K562 (cell line): Measurements from ENCODE around the gene SPEG. TPM values are rescaled to one million over a fixed set of nuclear protein-coding genes. Genes with fewer than 3 reads are reported as not detected.

Experiments used
- ARID2 ChIP-seq: fragments of 450-650 bp; IDR thresholded peaks from 2 replicates; pipeline ENCODE4 v1.6.1; 2017; ENCODE audit warnings: antibody characterized with exemption, mild to moderate bottlenecking
- CCNT2 ChIP-seq: IDR thresholded peaks from 2 replicates; pipeline ENCODE4 v1.6.1; 2011; ENCODE audit warnings: borderline replicate concordance, low read depth, mild to moderate bottlenecking, moderate library complexity, mixed read lengths, low read length; ENCODE audit not compliant: insufficient read length; ENCODE audit errors: extremely low read depth
- CHD2 ChIP-seq: IDR thresholded peaks from 2 replicates; pipeline ENCODE4 v1.6.1; 2011; ENCODE audit warnings: low read depth, low read length
- FOXK1 ChIP-seq: sonication (generic); formaldehyde crosslinking; IDR thresholded peaks from 2 replicates; pipeline ENCODE4 v1.8.0; 2022; ENCODE audit warnings: missing genetic modification reagents, mild to moderate bottlenecking, borderline replicate concordance
- HNRNPUL1 ChIP-seq: fragments of 200-400 bp; formaldehyde crosslinking; IDR thresholded peaks from 2 replicates; pipeline ENCODE4 v1.6.1; 2017; ENCODE audit warnings: low read length
- ILK ChIP-seq: fragments of 450-650 bp; IDR thresholded peaks from 2 replicates; pipeline ENCODE4 v1.6.1; 2016; ENCODE audit warnings: missing genetic modification characterization, low read depth, mild to moderate bottlenecking, missing compliant biosample characterization, moderate library complexity, borderline replicate concordance
- KLF6 ChIP-seq: fragments of 250-450 bp; sonication (Bioruptor Pico); IDR thresholded peaks from 2 replicates; pipeline ENCODE4 v1.4.0; 2020; ENCODE audit warnings: mild to moderate bottlenecking, moderate library complexity, borderline replicate concordance
- LARP7 ChIP-seq: fragments of 450-650 bp; IDR thresholded peaks from 2 replicates; pipeline ENCODE4 v1.6.1; 2016
- MCM2 ChIP-seq: fragments of 450-650 bp; IDR thresholded peaks from 2 replicates; pipeline ENCODE4 v1.6.1; 2017; ENCODE audit warnings: low read depth, mild to moderate bottlenecking
- MECOM ChIP-seq: fragments of 250-450 bp; sonication (Bioruptor Pico); IDR thresholded peaks from 2 replicates; pipeline ENCODE4 v1.8.0; 2022; ENCODE audit warnings: inconsistent platforms
- MEIS2 ChIP-seq: fragments of 450-650 bp; IDR thresholded peaks from 2 replicates; pipeline ENCODE4 v1.6.1; 2014; ENCODE audit warnings: mild to moderate bottlenecking; ENCODE audit not compliant: partially characterized antibody
- NCOR1 ChIP-seq: fragments of 450-650 bp; IDR thresholded peaks from 2 replicates; pipeline ENCODE4 v1.6.1; 2016; ENCODE audit warnings: mild to moderate bottlenecking, moderate library complexity
- NRF1 ChIP-seq, 2 experiments: fragments of 450-650 bp; IDR thresholded peaks in 1 of 2; conservative IDR thresholded peaks in 1 of 2; 2 replicates each; pipeline ENCODE4 v1.6.1; 2014; ENCODE audit warnings: mild to moderate bottlenecking in 2 of 2
- POU5F1 ChIP-seq: fragments of 150-350 bp; IDR thresholded peaks from 2 replicates; pipeline ENCODE4 v1.6.1; 2014; ENCODE audit warnings: borderline replicate concordance, low read length, low read depth, mild to moderate bottlenecking; ENCODE audit not compliant: partially characterized antibody
- SIRT6 ChIP-seq: IDR thresholded peaks from one replicate; pipeline ENCODE4 v1.6.1; 2012; ENCODE audit warnings: low read depth, mild to moderate bottlenecking, control low read depth, inconsistent platforms, low read length, moderate library complexity
- STAG1 ChIP-seq: sonication (generic); formaldehyde crosslinking; IDR thresholded peaks from 2 replicates; pipeline ENCODE4 v1.5.0; 2020; ENCODE audit warnings: missing genetic modification reagents, borderline replicate concordance
- XRCC4 ChIP-seq: IDR thresholded peaks from one replicate; pipeline ENCODE4 v1.6.1; 2011; ENCODE audit not compliant: insufficient read depth, insufficient read length; ENCODE audit errors: extremely low read depth
- ZNF41 ChIP-seq: fragments of 250-450 bp; sonication (Bioruptor Pico); conservative IDR thresholded peaks from 2 replicates; pipeline ENCODE4 v1.4.0; 2020; ENCODE audit warnings: mild to moderate bottlenecking
- ZNF668 ChIP-seq: fragments of 250-450 bp; sonication (Bioruptor Pico); IDR thresholded peaks from 2 replicates; pipeline ENCODE4 v1.8.0; 2022; ENCODE audit warnings: mild to moderate bottlenecking, inconsistent platforms
- polyA plus RNA-seq, 8 experiments: library from polyadenylated mRNA; depleted of rRNA in 4 of 8; stranded (reverse) in 5 of 8; unstranded in 3 of 8; fragments of >200 nt; fragmentation: Nextera tagmentation in 2 of 8; fragmentation: Illumina TruSeq in 1 of 8; extraction: Ambion mirVana in 2 of 8; extraction: Trizol in 1 of 8; gene quantifications; 2 replicates each; pipeline versions ENCODE4 v1.2.1 to v1.2.3, GENCODE V29; 2011 to 2014; ENCODE audit warnings: inconsistent platforms in 1 of 8, missing spikeins in 1 of 8
- total RNA-seq, 7 experiments: library from RNA; depleted of rRNA in 6 of 7; stranded (reverse); fragments of >200 nt in 6 of 7; fragmentation: Illumina TruSeq in 2 of 7; extraction: Trizol in 2 of 7; gene quantifications; 2 replicates each; pipeline versions ENCODE4 v1.2.1 to v1.2.3, GENCODE V29; 2011 to 2021; ENCODE audit warnings: low replicate concordance in 1 of 7
- TF ChIP-seq, protein P1 (sequence below): conservative IDR thresholded peaks from 2 replicates; pipeline ENCODE4 v1.6.1; 2011; ENCODE audit warnings: low read depth, mild to moderate bottlenecking, low read length; ENCODE audit not compliant: control insufficient read depth
- TF ChIP-seq, protein P2 (sequence below): fragments of 150-350 bp; IDR thresholded peaks from 2 replicates; pipeline ENCODE4 v1.6.1; 2014; ENCODE audit warnings: low read depth, mild to moderate bottlenecking, low read length, borderline replicate concordance
- TF ChIP-seq, protein P3 (sequence below): fragments of 450-650 bp; formaldehyde crosslinking; IDR thresholded peaks from 2 replicates; pipeline ENCODE4 v1.4.0; 2020; ENCODE audit warnings: mild to moderate bottlenecking, moderate library complexity

SPEG gene
- total and polyA plus RNA-seq, 9 of the 15 experiments (the other 6 are each of a cell fraction or from before 2014, with no cell fraction given) = 0.49 to 8.7 (median 3.0) TPM

DNA sequence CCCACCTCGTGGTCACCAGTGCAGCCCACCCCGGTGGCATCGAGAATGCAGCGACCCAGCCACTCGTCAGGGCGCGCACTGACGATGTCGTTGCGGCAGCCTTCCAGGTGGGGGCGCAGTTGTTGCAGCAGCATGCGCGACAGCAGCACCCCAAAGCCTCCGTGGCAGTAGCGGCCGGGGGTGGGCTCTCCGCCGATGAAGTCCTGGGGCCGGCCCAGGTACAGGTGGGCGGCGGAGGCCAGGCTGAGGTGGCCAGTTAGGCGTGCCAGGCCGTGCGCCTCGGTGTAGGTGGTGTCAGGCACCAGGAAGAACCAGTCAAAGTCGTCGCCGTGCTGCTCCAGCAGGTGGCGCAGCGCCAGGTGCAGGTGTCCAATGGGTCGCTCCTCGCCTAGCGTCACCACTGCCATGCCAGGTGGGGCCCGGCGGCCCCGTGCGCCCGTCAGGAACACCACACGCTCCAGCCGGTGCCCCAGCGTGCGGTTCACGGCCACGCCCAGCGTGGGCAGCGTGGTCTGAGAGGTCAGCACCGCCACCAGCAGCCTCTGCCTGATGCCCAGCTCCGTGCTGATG, 107.1 kb downstream of the SPEG start (continued):
- TF ChIP-seq KLF6 (CRISPR knock-in tag) (0 out of 2 replicates have a peak, but pooled peaks have one; percentile 13), ARID2 (0 out of 2 replicates have a peak, but pooled peaks have one; percentile 40), LARP7 (no peak), ZNF41 (CRISPR knock-in tag) (no peak), ZNF668 (CRISPR knock-in tag) (no peak), STAG1 (CRISPR knock-in tag) (peak; percentile 71; the same call in 1 of the 2 replicates), CCNT2 (peak; percentile 45), HNRNPUL1 (no peak), MECOM (no peak), MCM2 (no peak), MEIS2 (peak; percentile 9), NCOR1 (no peak), CHD2 (no peak), ILK (no peak), FOXK1 (CRISPR knock-in tag) (peak; percentile 84; the same call in 1 of the 2 replicates), XRCC4 (no peak), NRF1 (conservative IDR thresholded peaks at IDR 0.05 in 1 of 2, IDR thresholded peaks at IDR 0.05 in 1 of 2) (peak; percentile 26 to 31; a peak in 1 of 4 replicates), POU5F1 (no peak), SIRT6 (no peak)
- TF ChIP-seq, protein P1, sequence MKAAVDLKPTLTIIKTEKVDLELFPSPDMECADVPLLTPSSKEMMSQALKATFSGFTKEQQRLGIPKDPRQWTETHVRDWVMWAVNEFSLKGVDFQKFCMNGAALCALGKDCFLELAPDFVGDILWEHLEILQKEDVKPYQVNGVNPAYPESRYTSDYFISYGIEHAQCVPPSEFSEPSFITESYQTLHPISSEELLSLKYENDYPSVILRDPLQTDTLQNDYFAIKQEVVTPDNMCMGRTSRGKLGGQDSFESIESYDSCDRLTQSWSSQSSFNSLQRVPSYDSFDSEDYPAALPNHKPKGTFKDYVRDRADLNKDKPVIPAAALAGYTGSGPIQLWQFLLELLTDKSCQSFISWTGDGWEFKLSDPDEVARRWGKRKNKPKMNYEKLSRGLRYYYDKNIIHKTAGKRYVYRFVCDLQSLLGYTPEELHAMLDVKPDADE = peak; percentile 72; the same call in 1 of the 2 replicates
- TF ChIP-seq, protein P2, sequence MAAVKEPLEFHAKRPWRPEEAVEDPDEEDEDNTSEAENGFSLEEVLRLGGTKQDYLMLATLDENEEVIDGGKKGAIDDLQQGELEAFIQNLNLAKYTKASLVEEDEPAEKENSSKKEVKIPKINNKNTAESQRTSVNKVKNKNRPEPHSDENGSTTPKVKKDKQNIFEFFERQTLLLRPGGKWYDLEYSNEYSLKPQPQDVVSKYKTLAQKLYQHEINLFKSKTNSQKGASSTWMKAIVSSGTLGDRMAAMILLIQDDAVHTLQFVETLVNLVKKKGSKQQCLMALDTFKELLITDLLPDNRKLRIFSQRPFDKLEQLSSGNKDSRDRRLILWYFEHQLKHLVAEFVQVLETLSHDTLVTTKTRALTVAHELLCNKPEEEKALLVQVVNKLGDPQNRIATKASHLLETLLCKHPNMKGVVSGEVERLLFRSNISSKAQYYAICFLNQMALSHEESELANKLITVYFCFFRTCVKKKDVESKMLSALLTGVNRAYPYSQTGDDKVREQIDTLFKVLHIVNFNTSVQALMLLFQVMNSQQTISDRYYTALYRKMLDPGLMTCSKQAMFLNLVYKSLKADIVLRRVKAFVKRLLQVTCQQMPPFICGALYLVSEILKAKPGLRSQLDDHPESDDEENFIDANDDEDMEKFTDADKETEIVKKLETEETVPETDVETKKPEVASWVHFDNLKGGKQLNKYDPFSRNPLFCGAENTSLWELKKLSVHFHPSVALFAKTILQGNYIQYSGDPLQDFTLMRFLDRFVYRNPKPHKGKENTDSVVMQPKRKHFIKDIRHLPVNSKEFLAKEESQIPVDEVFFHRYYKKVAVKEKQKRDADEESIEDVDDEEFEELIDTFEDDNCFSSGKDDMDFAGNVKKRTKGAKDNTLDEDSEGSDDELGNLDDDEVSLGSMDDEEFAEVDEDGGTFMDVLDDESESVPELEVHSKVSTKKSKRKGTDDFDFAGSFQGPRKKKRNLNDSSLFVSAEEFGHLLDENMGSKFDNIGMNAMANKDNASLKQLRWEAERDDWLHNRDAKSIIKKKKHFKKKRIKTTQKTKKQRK = no peak
- TF ChIP-seq, protein P3, sequence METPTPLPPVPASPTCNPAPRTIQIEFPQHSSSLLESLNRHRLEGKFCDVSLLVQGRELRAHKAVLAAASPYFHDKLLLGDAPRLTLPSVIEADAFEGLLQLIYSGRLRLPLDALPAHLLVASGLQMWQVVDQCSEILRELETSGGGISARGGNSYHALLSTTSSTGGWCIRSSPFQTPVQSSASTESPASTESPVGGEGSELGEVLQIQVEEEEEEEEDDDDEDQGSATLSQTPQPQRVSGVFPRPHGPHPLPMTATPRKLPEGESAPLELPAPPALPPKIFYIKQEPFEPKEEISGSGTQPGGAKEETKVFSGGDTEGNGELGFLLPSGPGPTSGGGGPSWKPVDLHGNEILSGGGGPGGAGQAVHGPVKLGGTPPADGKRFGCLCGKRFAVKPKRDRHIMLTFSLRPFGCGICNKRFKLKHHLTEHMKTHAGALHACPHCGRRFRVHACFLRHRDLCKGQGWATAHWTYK = no peak; the same call in 1 of the 2 replicates
